ENCODE data around the gene ADPRHL1. TPM values are rescaled to one million over a fixed set of nuclear protein-coding genes. Genes with fewer than 3 reads are reported as not detected.

The ADPRHL1 gene
- total and polyA plus RNA-seq, 2 donors (not counting 1 experiment from before 2014, with no cell fraction given): 0.28 to 1.3 TPM

DNA sequence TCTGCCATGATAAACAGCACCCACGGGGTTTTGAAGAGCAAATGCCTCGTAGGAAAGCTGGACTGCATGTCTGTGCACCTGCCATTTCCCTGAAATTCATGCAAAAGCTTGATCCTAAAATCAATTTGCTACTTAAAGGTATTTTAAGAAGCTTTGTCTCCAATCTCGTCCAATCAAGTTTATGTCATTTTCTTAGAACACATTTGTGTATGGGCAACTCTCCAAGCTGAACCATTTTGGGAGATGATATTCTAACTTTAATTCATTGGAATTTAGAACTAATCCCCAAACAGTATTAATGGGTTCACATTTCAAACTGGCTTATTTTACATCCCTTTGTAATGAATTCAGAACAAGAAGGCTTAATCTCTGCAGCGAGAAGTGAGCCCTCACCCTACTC is 822 bp downstream of the ADPRHL1 start:
- H3K27ac Mint-ChIP-seq: no peak overlapping the region
- intact Hi-C loops (cut with micrococcal nuclease): no loop called here

DNA sequence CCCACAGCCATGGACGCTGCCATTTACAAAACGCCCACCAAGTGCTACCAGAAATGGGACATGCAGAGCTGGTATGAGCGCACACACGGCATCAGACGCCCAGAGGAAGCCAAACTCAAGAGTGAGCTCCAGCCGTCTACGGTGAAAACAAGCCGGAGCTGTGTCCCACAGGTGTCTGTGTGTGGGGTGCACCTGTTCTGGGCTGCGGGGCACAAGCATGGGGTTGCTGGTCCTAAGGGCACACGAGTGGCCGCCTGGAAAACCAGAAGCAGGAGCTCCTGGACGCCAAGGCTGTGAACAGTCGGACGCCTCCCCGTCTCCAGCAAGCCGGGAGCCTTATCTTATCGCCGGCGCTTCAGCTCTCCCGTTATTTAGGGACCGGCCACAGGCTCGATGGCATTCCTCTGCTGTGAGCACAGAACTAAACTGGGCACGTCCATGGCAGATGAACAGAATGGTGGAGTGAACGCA is 1.3 kb downstream of the ADPRHL1 start:
- Histone ChIP-seq H3K27me3 (replicated peaks in 1 of 4; ENCODE audit: control extremely low read depth in 1 of 4, control insufficient read depth in 3 of 4, insufficient read depth in 4 of 4, low read length in 3 of 4) (no peaks in the 10 kb centered on the region), H3K4me1 (ENCODE audit: control insufficient read depth in 2 of 2, insufficient read depth in 2 of 2, low read length in 2 of 2) (no peaks in the 10 kb centered on the region), H3K79me2 (ENCODE audit: control insufficient read depth, insufficient read depth, low read length) (no peaks in the 10 kb centered on the region), H3K4me2 (replicated peaks; ENCODE audit: low read depth, low read length, poor library complexity, severe bottlenecking) (no peak overlapping the region), H3K27ac (ENCODE audit: low read length in 2 of 2) (no peak overlapping the region), H3K9ac (ENCODE audit: low read length) (no peak overlapping the region), H4K20me1 (ENCODE audit: control insufficient read depth, insufficient read depth, low read length, poor library complexity, severe bottlenecking) (no peaks in the 10 kb centered on the region), H3K36me3 (replicated peaks in 1 of 2; ENCODE audit: control extremely low read depth in 1 of 2, control insufficient read depth in 1 of 2, extremely low read depth in 1 of 2, insufficient read depth in 2 of 2, low read length in 1 of 2) (peaks cover 0 to 7% of the 10 kb centered on the region in 2 experiments), H3K9me3 (ENCODE audit: control extremely low read depth in 1 of 3, control insufficient read depth in 2 of 3, insufficient read depth in 1 of 3, low read length in 2 of 3) (no peaks in the 10 kb centered on the region), H2AFZ (ENCODE audit: insufficient read depth, low read depth, low read length, poor library complexity, severe bottlenecking) (no peak overlapping the region), H3K4me3 (ENCODE audit: control extremely low read depth in 1 of 5, extremely low read depth in 1 of 5, insufficient read depth in 1 of 5, low read depth in 2 of 5, low read length in 4 of 5) (no peak overlapping the region)
- Mint-ChIP-seq H3K4me1 (peaks cover 9% of the 10 kb centered on the region), H3K27ac (no peak overlapping the region), H3K9me3 (ENCODE audit: insufficient read depth) (no peaks in the 10 kb centered on the region), H3K27me3 (no peaks in the 10 kb centered on the region), H3K4me3 (no peak overlapping the region)
- TF ChIP-seq EZH2 (IDR thresholded peaks at IDR 0.05; ENCODE audit: borderline replicate concordance, insufficient read depth, low read depth, low read length, poor library complexity, severe bottlenecking): no peak
- TF ChIP-seq, protein P1, sequence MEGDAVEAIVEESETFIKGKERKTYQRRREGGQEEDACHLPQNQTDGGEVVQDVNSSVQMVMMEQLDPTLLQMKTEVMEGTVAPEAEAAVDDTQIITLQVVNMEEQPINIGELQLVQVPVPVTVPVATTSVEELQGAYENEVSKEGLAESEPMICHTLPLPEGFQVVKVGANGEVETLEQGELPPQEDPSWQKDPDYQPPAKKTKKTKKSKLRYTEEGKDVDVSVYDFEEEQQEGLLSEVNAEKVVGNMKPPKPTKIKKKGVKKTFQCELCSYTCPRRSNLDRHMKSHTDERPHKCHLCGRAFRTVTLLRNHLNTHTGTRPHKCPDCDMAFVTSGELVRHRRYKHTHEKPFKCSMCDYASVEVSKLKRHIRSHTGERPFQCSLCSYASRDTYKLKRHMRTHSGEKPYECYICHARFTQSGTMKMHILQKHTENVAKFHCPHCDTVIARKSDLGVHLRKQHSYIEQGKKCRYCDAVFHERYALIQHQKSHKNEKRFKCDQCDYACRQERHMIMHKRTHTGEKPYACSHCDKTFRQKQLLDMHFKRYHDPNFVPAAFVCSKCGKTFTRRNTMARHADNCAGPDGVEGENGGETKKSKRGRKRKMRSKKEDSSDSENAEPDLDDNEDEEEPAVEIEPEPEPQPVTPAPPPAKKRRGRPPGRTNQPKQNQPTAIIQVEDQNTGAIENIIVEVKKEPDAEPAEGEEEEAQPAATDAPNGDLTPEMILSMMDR (IDR thresholded peaks at IDR 0.05): no peak
- DNase-seq (no peak), ATAC-seq (ENCODE audit: low read depth) (no peak)
- ChIA-PET POLR2A (no interaction called here), CTCF (interaction anchor here (1.3 to 1.9 kb wide), 4 partner anchors 13 to 509 kb away, joined by 3 to 9 read pairs (median 5); no protein-coding TSS in a partner anchor)
- 98% methylated on average over 24 of the region's 24 CpGs for WGBS (ENCODE audit: insufficient coverage)
- intact Hi-C loops (cut with micrococcal nuclease): loop anchor here (2.0 kb wide), 1 partner anchor 177 kb away; no protein-coding TSS in a partner anchor

More for the DNA sequence above, 822 bp downstream of the ADPRHL1 start:
- ChIA-PET CTCF (interaction anchor here (1.5 to 1.9 kb wide), 3 partner anchors 13 to 510 kb away, joined by 3 to 9 read pairs (median 7); no protein-coding TSS in a partner anchor), POLR2A (no interaction called here)
- 100% methylated on average over 3 of the region's 4 CpGs for WGBS (ENCODE audit: insufficient coverage)
- ATAC-seq (ENCODE audit: low read depth) (no peak), DNase-seq (no peak)
- Histone ChIP-seq H3K27ac (ENCODE audit: low read length in 2 of 2) (no peak overlapping the region), H3K4me3 (ENCODE audit: control extremely low read depth in 1 of 5, extremely low read depth in 1 of 5, insufficient read depth in 1 of 5, low read depth in 2 of 5, low read length in 4 of 5) (no peak overlapping the region), H3K79me2 (ENCODE audit: control insufficient read depth, insufficient read depth, low read length) (no peaks in the 10 kb centered on the region), H3K4me1 (ENCODE audit: control insufficient read depth in 2 of 2, insufficient read depth in 2 of 2, low read length in 2 of 2) (no peaks in the 10 kb centered on the region), H3K9me3 (ENCODE audit: control extremely low read depth in 1 of 3, control insufficient read depth in 2 of 3, insufficient read depth in 1 of 3, low read length in 2 of 3) (no peaks in the 10 kb centered on the region), H3K9ac (ENCODE audit: low read length) (no peak overlapping the region), H2AFZ (ENCODE audit: insufficient read depth, low read depth, low read length, poor library complexity, severe bottlenecking) (no peak overlapping the region), H3K27me3 (replicated peaks in 1 of 4; ENCODE audit: control extremely low read depth in 1 of 4, control insufficient read depth in 3 of 4, insufficient read depth in 4 of 4, low read length in 3 of 4) (no peaks in the 10 kb centered on the region), H3K4me2 (replicated peaks; ENCODE audit: low read depth, low read length, poor library complexity, severe bottlenecking) (no peak overlapping the region), H4K20me1 (ENCODE audit: control insufficient read depth, insufficient read depth, low read length, poor library complexity, severe bottlenecking) (no peaks in the 10 kb centered on the region), H3K36me3 (replicated peaks in 1 of 2; ENCODE audit: control extremely low read depth in 1 of 2, control insufficient read depth in 1 of 2, extremely low read depth in 1 of 2, insufficient read depth in 2 of 2, low read length in 1 of 2) (peaks cover 0 to 11% of the 10 kb centered on the region in 2 experiments)
- no peak for TF ChIP-seq EZH2 (IDR thresholded peaks at IDR 0.05; ENCODE audit: borderline replicate concordance, insufficient read depth, low read depth, low read length, poor library complexity, severe bottlenecking)
- TF ChIP-seq, protein P1 (IDR thresholded peaks at IDR 0.05): no peak
- Mint-ChIP-seq H3K9me3 (ENCODE audit: insufficient read depth) (no peaks in the 10 kb centered on the region), H3K4me3 (no peak overlapping the region), H3K27me3 (no peaks in the 10 kb centered on the region), H3K4me1 (peaks cover 9% of the 10 kb centered on the region)
